K562 treated with DMSO at 1 percent for 48 hours (cell line): Measurements from ENCODE around the gene CD300LD. TPM values are rescaled to one million over a fixed set of nuclear protein-coding genes. Genes with fewer than 3 reads are reported as not detected.

ENCODE experiments used
- total RNA-seq: library from RNA; unstranded; fragments of 300-600 nt; gene quantifications from 2 replicates; pipeline ENCODE4 v1.2.3, GENCODE V29; 2022; ENCODE audit warnings: low replicate concordance; ENCODE audit errors: extremely low read depth

Gene CD300LD
- total RNA-seq = not detected in 2 replicates

DNA sequence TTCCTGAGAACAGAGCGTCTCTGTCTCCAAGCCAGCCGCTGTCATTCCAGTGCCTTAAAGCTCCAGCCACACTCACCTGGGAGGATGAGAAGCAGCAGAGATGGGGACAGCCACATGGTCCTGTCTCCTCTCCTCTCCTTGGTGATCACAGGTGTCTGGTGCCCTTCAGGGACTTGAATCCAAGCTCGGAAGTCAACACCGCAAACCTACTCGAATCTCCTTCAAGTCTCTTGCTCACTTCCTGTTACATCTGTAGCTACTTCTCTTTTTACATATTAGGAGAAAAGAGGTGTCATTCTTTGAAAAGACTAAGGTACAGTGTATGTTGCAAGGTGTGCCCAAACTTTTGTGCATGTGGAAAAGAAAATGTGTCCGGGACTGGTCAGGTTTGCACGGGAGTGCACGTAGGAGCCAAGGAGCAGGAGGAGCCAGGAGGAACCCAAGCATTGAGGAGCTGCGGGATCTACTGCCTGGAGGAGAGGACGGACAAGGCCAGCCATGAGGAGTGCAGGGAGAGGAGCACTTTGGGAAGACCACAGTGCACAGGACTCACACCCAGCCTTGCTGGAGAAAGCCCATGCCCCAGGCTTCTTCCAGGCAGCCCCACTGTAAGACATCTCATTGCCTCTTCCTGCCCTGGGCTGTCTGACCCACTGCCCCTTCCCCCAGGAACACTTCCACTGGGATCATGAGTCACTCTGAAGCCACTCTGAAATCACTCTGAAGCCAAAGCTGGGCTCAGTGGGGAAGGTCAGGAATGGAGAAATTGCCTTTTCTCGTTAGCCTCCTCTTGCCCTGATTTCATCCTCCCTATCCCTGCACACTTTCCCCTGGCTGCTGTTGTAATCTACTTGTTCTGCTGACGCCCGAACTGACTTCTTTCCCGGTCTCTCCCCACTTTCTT is at the start of gene CD300LD:
CD300LD (minus strand) TSS at position 197 of the 904 bp plus-strand sequence; CDS start at position 116, 81 bp downstream.

DNA sequence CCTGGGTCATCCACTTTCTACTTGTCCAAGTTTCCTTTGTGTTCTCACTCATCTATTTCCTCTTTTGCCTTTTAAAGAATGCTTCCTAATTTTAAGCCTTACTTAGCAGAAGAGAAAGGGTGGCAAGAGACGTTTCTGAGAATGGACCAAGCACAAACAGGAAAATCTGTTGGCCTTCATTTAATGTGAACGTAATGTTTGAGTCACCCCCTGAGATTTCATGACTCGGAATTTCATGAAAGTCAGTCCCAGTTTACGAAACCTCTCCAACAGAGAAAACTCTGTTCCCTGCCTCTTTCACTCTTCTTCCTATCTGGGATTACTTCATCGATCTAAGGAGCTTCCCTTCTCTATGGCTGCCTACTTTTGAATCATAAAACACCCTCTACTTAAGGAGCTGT is 31.6 kb upstream of the CD300LD start, which contains the start of gene CD300E:
CD300E (minus strand) TSS at position 46 of the 401 bp plus-strand sequence. CDS start 117 bp downstream, outside the sequence.

DNA sequence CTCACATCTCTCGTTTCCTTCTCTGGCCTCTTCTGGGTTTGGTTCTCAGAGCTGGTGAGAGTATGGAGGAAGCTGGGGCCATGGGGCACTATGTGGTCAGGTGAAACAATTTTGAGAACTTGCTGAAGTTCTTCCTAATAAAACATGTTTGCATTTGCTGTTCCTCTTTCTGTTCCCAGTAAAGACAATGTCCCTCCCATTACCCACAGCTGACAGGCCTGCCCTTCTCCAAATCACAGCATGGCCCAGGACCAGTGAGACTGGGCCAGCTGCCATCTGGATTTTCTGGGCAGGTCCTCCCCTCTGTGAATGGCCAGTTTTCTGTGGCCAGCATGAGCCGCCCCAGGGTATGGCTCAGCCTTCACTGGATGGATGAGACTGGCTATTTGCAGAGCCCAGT is 24.7 kb downstream of the CD300LD start, which contains the start of gene CD300H:
CD300H (minus strand) TSS at position 113 of the 400 bp plus-strand sequence.

DNA sequence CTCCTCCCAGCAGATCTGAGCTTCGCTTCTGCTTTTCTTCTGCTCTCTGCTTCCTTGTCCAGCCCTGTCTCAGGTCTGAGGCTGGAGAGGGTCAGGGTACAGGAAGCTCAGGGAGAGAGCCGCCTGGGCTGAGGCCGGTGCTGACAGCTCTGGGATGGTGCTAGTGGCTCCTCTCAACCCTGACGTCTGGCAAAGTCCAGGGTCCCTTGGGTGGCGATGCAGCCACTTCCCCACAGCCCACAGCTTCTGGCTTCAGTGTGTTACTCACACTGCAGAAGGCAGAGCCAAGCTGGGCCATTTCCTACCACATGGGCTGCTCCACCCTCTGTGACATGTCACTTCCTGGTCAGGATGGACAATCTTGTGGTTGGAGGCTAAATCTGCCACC is 46.2 kb downstream of the CD300LD start, which contains the start of gene CD300C:
CD300C (minus strand) TSS at position 273 of the 388 bp plus-strand sequence. CDS start 333 bp downstream, outside the sequence.

DNA sequence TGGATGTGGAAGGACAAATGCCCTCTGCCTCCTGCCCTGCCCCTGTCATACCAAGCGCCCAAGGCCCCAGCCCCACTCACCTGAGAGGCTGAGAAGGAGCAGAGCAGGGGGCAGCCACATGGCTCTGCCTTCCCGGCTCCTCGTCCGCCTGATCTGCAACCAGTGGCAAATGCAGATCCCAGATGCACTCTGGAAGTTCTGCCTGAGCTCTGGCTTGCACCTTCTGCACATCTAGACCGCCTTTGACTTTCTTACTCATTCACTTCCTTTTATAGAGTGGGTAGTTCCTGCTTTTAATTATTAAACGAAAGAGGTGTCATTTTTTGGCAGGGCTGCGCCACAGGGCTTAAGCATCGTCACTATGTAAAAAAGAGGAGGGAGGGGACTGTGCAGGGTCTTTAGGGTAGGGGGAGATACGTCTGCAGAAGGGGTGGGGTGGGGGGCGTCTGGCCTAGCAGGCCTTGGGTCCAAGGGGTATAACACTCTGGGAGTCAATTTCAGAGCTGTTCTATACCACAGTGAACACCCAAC is 60.8 kb downstream of the CD300LD start, which contains the start of gene CD300LB:
CD300LB (minus strand) TSS at position 245 of the 531 bp plus-strand sequence; CDS start at position 120, 125 bp downstream.

Other genes with a start within 250 kb of the CD300LD start
- not detected in 2 replicates for gene BTBD17, start 230.4 kb downstream of the CD300LD start, total RNA-seq
- gene GPR142, start 224.8 kb downstream of the CD300LD start, total RNA-seq = not detected in 2 replicates
- gene GPRC5C, start 160.2 kb downstream of the CD300LD start, total RNA-seq = not detected in 2 replicates
- gene CD300A, start 125.6 kb downstream of the CD300LD start, total RNA-seq = not detected in 2 replicates
- not detected in 2 replicates for gene CD300LB, start 60.8 kb downstream of the CD300LD start, total RNA-seq
- gene CD300C, start 46.2 kb downstream of the CD300LD start, total RNA-seq = not detected in 2 replicates
- not detected in 2 replicates for gene CD300H, start 24.8 kb downstream of the CD300LD start, total RNA-seq
- not detected in 2 replicates for gene CD300E, start 31.5 kb upstream of the CD300LD start, total RNA-seq
- not detected in 2 replicates for gene CD300LF, start 120.6 kb upstream of the CD300LD start, total RNA-seq
- gene RAB37, start 145.0 kb upstream of the CD300LD start, total RNA-seq = not detected in 2 replicates
- gene NHERF1, start 156.3 kb upstream of the CD300LD start, total RNA-seq = not detected in 2 replicates
- not detected in 2 replicates for gene NAT9, start 184.1 kb upstream of the CD300LD start, total RNA-seq